NCI-H146 (cell line): ENCODE results near the gene PIP4P1.
"Not testable (repeated sequence)": the region's sequence is repeated elsewhere in the genome, so short reads cannot be mapped to it uniquely, and the experiment has no call there.

Experiments used
- DNase-seq: peaks from one replicate; lab custom pipeline; 2025; lab: John Stamatoyannopoulos, UW

The PIP4P1 gene

DNA sequence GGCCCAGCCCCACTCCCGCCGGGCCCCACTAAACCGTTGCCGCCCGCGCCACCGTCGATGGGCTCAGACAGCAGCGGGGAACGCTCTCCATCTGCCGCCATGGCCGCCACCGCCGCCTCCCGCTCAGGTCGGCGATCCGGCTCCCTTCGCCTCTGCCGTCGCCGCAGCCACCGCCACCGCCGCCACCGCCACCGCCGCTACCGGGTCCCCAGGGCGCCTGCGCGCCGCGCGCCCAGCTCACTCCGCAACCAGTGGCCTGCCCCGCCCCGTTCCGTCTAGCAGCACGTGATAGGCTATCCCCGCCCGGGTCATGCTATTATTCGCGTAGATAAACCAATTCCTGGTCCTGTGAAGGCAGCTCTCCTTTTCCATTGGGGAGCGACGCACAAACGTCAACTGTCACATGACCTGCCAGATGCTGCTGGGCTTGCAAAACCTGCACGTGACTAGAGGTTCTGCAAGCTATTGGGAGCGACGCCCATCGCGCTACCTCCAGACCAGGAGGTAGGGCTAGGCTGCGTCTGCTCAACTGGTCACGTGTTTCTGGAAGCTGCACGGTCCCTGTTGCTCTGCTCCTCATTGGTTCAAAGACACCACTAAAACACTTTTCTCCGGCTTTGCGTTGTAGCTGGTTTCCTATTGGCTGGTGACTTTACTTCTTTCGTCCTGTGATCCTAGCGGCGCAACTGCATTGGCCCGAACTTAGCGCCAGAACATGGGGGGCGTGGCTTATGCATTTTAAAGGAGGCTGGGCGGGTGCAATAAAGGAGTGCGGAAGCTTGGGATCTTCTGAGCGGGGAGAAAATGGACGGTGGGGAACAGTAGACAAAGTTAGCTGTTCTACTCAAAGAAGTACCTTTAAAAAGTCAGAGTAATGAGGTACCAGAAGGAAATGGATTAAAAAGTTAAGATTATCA is at the start of gene PIP4P1:
Gene PIP4P1, minus strand, starts transcription at position 210 of the 917 bp plus-strand sequence. Its CDS starts 109 bp downstream, at position 101.
- peak; percentile 100 for DNase-seq

DNA sequence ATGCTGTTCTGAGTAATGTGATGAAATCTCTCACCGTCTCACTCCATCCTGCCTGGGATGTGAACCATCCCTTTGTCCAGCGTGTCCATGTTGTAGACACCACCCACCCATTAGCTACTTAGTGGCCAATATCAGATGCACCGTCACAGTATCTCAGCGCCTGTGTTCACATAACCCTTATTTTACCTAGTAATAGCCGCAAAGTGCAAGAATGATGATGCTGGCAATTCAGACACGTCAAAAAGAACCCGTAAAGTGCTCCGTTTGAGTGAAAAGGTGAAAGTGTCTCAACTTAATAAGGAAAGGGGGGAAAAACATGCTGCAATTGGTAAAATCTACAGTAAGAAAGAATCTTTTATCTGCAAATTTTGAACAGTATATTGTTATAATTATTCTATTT is 47.1 kb upstream of the PIP4P1 start:
- no peak for DNase-seq

DNA sequence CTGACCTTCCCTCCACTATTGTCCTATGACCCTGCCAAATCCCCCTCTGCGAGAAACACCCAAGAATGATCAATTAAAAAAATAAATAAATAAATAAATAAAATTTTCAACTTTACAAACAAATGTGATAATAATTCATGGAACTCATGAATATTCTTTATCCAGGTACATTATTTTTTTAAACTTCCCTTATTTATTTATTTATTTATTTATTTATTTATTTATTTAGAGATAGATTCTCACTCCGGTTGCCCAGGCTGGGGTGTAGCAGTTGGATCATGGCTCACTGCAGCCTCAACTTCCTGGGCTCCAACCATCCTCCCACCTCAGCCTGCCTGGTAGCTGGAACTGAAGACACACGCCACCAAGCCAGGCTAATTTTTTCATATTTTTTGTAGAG is 46.3 kb upstream of the PIP4P1 start:
- DNase-seq = not testable (repeated sequence)

DNA sequence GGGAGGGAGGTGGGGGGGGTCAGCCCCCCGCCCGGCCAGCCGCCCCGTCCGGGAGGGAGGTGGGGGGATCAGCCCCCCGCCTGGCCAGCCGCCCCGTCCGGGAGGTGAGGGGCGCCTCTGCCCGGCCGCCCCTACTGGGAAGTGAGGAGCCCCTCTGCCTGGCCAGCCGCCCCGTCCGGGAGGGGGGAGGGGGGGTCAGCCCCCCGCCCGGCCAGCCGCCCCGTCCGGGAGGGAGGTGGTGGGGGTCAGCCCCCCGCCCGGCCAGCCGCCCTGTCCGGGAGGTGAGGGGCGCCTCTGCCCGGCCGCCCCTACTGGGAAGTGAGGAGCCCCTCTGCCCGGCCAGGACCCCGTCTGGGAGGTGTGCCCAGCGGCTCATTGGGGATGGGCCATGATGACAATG is 45.5 kb upstream of the PIP4P1 start:
- DNase-seq = not testable (repeated sequence)

DNA sequence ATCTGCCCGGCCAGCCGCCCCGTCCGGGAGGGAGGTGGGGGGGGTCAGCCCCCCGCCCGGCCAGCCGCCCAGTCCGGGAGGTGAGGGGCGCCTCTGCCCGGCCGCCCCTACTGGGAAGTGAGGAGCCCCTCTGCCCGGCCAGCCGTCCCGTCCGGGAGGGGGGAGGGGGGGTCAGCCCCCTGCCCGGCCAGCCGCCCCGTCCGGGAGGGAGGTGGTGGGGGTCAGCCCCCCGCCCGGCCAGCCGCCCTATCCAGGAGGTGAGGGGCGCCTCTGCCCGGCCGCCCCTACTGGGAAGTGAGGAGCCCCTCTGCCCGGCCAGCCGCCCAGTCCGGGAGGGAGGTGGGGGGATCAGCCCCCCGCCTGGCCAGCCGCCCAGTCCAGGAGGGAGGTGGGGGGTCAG is 45.0 kb upstream of the PIP4P1 start:
- DNase-seq = not testable (repeated sequence)

DNA sequence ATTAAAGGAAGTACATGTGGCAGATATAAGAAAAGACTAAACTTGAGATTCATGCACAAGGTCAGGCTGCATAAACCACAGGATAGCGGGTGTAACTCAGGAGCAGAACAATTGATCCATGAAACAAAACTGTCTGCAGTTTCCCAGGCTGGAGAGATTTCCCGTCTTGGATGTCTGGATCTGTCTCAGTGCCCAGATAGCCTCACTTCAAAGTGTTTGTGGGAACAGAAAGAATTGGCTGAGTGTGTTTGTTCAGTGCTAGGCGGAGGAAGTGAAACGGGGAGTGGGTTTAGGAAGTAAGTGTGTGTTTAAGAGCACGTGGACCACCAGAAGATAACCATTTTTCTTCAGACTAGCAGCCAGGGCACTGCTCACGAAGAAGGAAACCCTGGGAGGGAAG is 42.7 kb upstream of the PIP4P1 start:
- DNase-seq = no peak

DNA sequence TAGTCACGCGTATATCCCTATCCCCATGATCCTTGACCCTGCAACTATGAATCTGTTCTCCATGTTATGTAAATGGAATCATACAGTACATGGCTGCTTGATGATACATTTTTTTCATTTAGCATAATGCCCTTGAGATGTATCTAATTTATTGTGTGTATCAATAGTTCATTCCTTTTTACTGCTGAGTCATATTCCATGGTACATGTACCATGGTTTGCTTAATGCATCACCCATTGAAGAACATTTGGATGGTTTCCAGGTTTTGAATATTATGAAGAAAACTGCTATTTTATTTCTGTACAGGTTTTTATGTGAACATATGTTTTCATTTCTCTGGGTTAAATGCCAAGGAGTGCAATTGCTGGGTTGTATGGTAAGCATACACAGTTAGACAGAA is 40.1 kb upstream of the PIP4P1 start:
- no peak for DNase-seq

DNA sequence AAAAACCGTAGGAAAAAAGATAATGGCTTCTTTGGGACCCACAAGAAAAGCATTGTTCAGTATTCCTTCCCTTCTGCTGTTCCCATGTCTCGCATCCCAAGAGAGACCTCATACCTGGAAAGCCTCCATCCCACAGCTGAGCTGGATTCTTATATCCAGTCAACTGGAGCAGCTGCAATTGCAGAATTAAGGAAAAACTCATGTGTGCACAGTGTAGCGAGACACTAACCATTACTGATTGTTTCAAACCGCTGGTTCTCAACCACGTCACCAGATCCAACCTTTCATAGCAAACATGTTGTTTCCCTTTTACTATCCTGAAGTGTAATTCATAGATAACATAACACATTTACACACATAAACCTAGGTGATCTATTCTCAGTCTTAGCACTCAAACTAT is 38.6 kb upstream of the PIP4P1 start:
- no peak for DNase-seq

DNA sequence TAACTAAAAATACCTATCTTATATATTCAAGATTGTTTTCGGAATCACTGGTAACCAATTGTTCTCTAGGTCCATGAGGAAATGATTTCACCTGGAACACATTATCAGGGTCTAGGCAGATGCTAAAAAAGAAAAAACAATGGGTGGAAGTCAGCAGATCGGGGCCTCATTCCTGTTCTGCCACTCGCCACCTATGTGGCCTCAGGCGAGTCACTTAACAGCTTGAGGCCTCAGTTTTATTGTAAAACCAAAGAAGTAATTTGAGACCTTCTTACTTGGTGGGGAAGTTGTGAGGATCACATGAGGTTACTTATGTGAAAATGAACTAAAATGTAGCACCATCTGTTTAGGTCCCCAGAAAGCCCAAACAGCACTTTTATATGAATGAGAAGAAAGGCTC is 37.9 kb upstream of the PIP4P1 start:
- DNase-seq = peak; percentile 7

DNA sequence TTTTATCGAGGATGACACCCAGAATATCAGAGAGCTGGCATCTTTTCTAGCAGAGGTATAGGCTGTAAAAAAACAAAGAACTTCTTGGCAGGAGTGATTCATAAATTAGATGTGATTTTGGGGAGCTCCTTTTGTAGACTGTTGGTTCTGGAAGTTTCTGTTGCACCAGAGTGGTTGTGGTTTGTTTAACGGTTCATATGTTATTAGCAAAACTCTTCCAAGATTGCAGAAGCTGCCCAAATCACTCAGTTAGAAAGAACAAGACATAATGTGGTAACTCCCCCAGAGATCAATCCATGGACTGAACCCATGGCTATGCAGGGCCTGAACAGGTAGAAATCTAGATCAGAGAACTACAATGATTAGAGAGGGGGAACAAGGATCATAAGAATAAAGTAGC is 37.4 kb upstream of the PIP4P1 start:
- no peak for DNase-seq

DNA sequence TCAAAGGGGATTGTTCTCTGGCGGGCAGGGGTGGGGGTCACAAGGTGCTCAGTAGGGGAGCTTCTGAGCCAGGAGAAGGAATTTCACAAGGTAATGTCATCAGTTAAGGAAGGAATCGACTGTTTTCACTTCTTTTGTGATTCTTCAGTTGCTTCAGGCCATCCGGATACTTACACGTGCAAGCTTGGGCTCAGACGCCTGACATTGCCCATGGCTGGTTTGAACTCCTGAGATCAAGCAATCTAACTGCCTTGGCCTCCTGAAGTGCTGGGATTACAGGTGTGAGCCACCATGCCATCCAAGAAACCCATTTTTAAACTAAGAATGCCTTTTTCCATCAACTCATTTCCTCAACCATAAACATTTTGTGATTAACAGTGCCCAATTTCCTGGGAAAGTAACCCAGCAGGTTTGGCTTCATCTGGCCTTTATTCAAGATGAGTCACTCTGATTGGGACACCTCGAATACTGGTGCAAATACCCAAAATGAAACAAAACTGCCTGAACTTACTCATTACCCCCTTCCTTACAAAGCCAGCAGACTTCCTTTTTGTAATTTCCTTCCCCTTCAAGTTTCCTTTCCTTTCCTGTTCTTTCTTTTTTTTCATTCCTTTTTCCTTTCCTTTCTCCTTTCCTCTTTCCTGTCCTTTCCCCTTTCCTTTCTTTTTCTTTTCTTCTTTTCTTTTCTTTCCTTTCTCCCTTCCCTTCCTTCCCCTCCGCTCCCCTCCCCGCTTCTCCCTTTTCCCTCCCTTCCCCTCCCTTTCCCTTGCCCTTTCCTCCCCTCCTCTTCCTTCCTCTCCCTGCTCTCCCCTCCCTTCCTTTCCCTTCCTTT is 33.9 kb upstream of the PIP4P1 start:
- no peak for DNase-seq

DNA sequence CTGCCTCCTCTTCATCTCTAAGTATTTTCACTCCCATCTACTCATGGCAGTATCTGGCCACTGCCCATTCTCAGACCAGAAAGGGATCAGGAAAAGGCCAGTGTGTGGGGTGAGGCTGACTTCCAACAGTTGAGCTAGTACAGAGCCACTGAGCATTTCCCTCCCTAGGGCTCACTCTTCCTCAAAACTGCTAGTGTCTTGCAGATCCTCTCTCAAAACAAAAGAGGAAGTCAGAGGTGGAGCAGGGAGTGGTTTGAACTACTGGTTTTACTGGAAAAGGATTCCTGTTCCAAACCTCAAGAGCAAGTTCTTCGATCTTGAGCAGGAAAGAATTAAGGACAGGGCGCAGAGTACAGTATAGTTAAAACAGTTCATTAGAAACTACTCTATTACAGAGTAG is 32.4 kb upstream of the PIP4P1 start:
- no peak for DNase-seq

DNA sequence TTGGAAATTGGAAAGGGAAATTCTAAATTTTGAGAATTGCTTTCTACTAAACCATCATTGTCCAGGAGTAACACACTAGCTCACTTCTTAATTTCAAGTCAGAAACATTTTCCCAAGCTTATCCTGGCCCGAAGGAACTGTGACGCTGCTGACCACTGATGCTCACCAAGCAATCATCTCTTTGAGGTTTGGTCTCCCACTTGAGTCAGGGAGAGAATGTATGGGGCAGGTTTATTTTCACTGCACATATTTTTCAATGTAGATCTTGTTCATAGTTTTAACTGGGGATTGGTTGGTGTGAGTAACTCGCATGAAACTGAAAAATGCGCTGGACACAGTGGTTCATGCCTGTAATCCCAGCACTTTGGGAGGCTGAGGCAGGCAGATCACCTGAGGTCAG is 31.3 kb upstream of the PIP4P1 start:
- no peak for DNase-seq

DNA sequence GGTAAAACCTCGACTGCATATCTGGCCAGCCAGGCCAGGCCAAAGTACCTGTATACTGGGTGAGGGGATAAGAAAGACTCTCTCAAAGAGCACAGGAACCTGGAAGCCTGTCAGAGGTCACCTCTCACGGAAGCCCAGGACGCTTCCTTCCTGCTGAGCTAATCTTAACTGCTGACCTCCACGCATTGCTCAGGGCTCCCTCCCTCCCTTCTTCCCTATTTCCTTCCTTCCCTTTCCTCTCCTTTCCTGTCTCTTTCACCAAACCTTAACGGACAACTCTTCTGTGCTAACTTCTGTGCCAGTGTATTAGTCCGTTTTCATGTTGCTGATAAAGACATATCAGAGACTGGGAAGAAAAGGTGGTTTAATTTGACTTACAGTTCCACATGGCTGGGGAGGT is 29.3 kb upstream of the PIP4P1 start:
- no peak for DNase-seq

DNA sequence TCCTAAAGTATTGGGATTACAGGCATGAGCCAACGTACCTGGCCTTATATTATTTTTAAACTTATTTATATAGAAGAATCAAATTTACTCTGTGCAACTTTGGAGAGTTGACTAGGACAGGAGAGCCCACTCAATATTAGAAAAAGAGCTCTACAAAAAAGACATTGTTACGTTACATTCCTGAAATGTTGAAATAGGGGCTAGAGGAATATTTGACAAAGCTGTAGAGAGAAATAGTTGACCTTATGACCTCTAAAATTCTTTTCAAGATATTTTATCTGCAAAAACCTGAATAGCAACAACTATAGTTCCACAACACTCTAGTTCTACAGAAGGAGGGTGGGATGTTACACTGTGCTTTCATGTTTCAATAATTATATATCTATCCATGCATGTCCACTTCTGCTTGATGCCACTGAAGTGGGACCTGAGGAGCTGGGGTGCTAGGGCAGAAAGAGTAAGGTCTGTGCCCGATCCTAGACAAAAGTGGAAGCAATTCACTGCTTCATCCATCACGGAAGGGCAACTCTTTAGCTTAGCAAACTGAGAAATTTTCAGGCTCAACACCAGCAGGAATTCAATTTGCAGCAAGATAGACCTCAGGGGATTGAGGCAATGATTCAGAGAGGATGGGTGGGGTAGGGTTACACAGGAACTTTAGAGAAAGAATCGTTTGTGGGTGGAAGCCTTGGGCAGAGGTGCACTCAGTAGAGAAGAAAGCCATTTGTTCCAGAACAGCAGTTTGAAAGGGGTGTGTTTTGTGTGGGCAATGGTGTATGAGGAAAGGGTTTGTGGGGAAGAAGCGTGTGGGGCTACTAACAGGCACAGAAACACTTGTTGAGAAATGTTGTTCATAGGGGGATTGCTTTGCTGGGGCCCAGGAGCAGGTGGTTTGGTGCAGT is 28.1 kb upstream of the PIP4P1 start:
- no peak for DNase-seq

DNA sequence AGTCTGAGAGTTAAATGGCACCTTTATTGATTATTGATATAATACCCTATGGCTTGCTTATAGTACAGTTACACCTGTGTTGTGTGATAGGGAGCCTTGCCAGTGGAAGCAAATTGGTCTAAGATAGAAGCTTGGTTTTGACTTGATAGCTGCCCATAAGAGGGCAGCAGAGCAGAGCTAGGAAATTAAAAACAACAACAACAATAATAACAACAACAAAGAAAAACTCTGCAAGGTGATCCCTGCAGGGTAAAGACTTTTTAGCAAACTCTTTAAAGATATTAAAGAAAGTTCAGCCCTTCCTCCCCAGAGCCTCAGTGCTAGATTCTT is 26.1 kb upstream of the PIP4P1 start:
- DNase-seq = no peak

DNA sequence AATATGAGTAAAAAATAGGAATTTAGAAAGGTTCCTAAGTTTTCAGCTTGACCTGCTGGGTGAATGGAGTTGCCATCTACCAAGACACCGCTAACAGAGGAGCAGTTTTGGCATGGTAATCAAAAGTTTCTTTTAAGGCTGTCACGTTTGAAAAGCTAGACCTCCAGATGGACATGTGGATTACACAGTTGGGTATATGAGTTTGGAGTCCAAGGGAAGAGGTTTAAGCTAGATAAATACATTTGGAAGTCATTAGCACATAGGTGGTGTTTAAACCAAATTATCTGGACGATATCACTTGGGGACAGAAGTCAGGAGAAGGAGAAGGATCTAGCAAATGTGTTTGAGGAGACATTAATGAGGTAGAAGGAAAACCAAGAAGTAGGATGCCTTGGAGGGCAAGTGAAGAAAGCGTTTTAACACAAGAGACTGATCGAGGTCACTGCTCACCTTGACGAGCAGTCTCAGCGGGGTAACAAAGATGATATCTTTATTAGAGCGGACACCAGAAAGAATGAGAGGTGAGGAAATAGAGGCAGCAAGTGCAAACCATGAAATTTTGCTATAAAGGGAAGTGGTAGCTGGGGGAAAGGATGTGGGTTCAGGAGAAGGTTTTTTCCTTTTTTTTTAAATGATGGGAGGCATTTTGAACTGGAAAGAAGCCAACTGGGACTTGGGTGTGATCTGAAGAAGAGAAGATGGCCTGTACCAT is 25.6 kb upstream of the PIP4P1 start:
- DNase-seq = no peak

DNA sequence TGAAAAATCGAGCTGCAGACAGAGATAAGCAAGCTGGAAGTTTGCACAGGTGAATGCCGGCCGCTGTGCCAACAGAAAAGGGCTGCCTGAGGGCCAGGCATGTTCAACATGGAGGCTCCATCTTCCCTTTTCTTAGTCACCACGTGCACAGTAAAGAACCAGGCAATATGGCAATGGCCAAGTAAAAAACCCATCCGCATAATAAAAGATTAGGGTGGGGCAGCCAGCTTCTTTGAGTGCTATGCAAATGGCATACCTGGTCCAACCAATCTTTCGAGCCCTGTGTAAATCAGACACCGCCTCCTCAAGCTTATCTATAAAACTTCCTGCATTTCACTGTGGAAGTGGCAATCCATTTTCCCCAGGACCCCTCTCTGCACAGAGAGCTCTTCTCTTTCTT is 24.7 kb upstream of the PIP4P1 start:
- DNase-seq = peak; percentile 23

DNA sequence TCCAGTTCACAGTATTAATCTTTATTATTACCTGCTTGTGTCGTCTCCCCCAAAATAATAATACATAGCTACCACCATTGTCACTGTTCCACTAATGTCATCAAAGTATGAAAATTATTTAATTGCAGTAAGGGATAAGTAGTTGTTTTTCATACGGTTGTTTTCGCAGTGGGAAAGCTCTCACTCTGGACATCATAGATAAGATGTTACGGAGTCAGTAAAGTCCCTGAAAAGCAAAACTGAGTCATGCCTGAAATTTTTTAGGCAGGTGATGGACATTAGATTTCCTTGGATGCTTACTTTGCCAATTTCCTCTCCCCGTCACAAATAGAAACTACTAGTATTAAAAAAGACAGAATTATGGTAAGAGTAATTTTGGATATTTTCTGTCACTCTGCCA is 21.1 kb upstream of the PIP4P1 start:
- no peak for DNase-seq

DNA sequence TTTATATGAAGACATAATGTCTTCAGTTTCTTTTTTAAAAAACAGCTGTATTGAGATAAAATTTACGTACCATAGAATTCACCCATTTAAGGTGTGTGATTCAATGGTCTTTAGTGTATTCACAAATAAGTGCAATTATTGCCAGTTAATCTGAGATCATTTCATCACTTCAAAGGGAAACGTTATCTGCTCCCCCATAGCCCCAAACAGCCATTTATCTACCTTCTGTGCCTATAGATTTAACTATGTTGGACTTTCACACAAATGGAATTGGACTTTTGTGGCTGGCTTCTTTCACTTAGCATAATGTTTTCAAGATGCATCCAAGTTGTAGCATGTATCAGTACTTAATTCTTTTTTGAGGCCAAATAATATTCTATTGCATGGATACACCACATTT is 17.7 kb upstream of the PIP4P1 start:
- DNase-seq = no peak

DNA sequence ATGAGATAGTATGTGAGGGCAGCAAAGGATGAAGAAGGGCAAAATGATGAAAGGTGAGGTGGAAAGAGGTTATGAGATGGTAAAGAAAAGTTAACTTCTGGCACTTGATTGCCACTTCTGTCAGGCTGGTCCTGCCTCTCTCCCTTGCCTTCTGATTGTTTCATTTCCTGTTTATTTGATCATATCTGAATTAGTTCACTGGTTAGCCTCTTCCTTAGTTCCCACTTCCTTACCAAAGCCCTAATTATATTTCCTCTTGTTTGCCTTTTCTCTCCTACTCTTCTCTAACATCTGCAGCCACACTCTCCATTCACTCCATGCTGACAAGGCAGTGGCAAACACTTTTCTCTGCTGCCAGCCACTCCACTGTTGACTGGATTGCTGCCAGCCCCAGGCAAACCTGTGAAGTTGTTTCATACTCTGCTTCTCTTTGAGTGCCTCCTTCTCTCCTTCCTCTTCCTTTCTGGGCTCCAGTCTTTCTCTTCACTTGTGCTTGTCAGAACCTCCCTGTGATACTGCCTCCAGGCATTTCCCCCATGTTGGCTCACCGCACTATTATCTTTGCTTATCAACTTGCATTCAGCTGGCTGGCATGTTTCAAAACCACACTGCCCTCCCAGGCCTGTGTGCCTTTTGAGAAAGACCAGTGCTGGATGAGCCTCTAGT is 16.1 kb upstream of the PIP4P1 start:
- DNase-seq = no peak
